H1 (cell line): Measurements from ENCODE around the gene HSPBAP1. TPM values are rescaled to one million over a fixed set of nuclear protein-coding genes. Genes with fewer than 3 reads are reported as not detected.

Source experiments
- CTCF ChIA-PET: fragments of 300-600 bp; sonication (Branson Sonifier 250); formaldehyde crosslinking; loops from one replicate; lab custom pipeline; 2021; ENCODE audit not compliant: partially characterized antibody; lab: Charles Lee
- POLR2A ChIA-PET: fragments of 300-600 bp; sonication (Branson Sonifier 250); formaldehyde crosslinking; loops from one replicate; lab custom pipeline; 2021; ENCODE audit warnings: inconsistent platforms; ENCODE audit not compliant: partially characterized antibody; lab: Charles Lee
- DNase-seq, 2 experiments: peaks; one replicate each; pipeline versions ENCODE4 v3.0.0 to v3.0.0-alpha.2; 2010 to 2022; ENCODE audit warnings: low spot score in 2 of 2, low read depth in 1 of 2, mixed read lengths in 1 of 2
- FAIRE-seq: peaks from 2 replicates; lab custom pipeline; 2011; peaks lifted over from hg19 to GRCh38; lab: Jason Lieb, UNC
- H2AFZ ChIP-seq: 2 replicates; pipeline ENCODE4 v1.8.1; 2012; ENCODE audit warnings: low read length, inconsistent platforms
- H2AK5ac ChIP-seq: 2 replicates; pipeline ENCODE4 v1.6.1; 2013; ENCODE audit warnings: low read depth, low read length
- H2BK120ac ChIP-seq: replicated peaks from 2 replicates; pipeline ENCODE3; 2013; ENCODE audit warnings: low read depth, low read length, inconsistent platforms
- H2BK12ac ChIP-seq: 2 replicates; pipeline ENCODE4 v1.6.1; 2013; ENCODE audit warnings: low read depth, low read length
- H2BK15ac ChIP-seq: 2 replicates; pipeline ENCODE4 v1.6.1; 2013; ENCODE audit warnings: low read length
- H2BK20ac ChIP-seq: 2 replicates; pipeline ENCODE4 v1.6.1; 2013; ENCODE audit warnings: low read length
- H2BK5ac ChIP-seq: 2 replicates; pipeline ENCODE4 v1.6.1; 2013; ENCODE audit warnings: low read depth, low read length
- H3K14ac ChIP-seq: 2 replicates; pipeline ENCODE4 v1.6.1; 2013; ENCODE audit warnings: inconsistent platforms; ENCODE audit not compliant: insufficient read length
- H3K18ac ChIP-seq: 2 replicates; pipeline ENCODE4 v1.6.1; 2013; ENCODE audit warnings: low read length; ENCODE audit errors: extremely low read depth
- H3K23ac ChIP-seq: 2 replicates; pipeline ENCODE4 v1.6.1; 2013; ENCODE audit warnings: inconsistent platforms; ENCODE audit not compliant: insufficient read length
- H3K23me2 ChIP-seq: 2 replicates; pipeline ENCODE4 v1.6.1; 2013; ENCODE audit warnings: low read depth, low read length
- H3K27ac ChIP-seq: 2 replicates; pipeline ENCODE4 v1.6.1; 2011; ENCODE audit warnings: low read depth, low read length, inconsistent platforms
- H3K27me3 ChIP-seq, 4 experiments: replicated peaks in 1 of 4; 1 replicate in 1 of 4; 2 replicates in 3 of 4; pipeline versions ENCODE4 v1.6.1 to v1.8.1; 2011 to 2013; ENCODE audit warnings: low read length in 3 of 4, mild to moderate bottlenecking in 3 of 4, inconsistent platforms in 2 of 4, mixed read lengths in 2 of 4, moderate library complexity in 1 of 4; ENCODE audit not compliant: control insufficient read depth in 3 of 4, insufficient read depth in 3 of 4; ENCODE audit errors: extremely low read depth in 1 of 4
- H3K36me3 ChIP-seq, 4 experiments: 2 replicates each; pipeline versions ENCODE4 v1.6.1 to v1.8.1; 2011 to 2013; ENCODE audit warnings: mild to moderate bottlenecking in 4 of 4, low read length in 3 of 4, moderate library complexity in 2 of 4, control low read depth in 1 of 4, inconsistent platforms in 1 of 4; ENCODE audit not compliant: insufficient read depth in 4 of 4, control insufficient read depth in 2 of 4
- H3K4ac ChIP-seq: replicated peaks from 2 replicates; pipeline ENCODE3; 2013; ENCODE audit warnings: low read length, low read depth, mixed read lengths, inconsistent platforms; ENCODE audit not compliant: insufficient read length
- H3K4me1 ChIP-seq, 4 experiments: replicated peaks in 1 of 4; 1 replicate in 1 of 4; 2 replicates in 3 of 4; pipeline versions ENCODE4 v1.6.1 to v1.8.1; 2011 to 2013; ENCODE audit warnings: low read length in 3 of 4, inconsistent platforms in 2 of 4, mixed read lengths in 1 of 4; ENCODE audit not compliant: insufficient read depth in 4 of 4, control insufficient read depth in 3 of 4
- H3K4me2 ChIP-seq, 2 experiments: 2 replicates each; pipeline versions ENCODE4 v1.6.1 to v1.8.1; 2011 to 2013; ENCODE audit warnings: low read depth in 2 of 2, low read length in 2 of 2, control low read depth in 1 of 2, inconsistent platforms in 1 of 2, mild to moderate bottlenecking in 1 of 2; ENCODE audit not compliant: insufficient read depth in 1 of 2
- H3K4me3 ChIP-seq, 4 experiments: fragments of 200-600, 300-600 bp in 1 of 4; sonication (generic), shearing (Covaris generic), sonication (Bioruptor Twin) in 1 of 4; 2 replicates each; pipeline versions ENCODE4 v1.5.1 to v1.8.1; 2011 to 2016; ENCODE audit warnings: low read length in 4 of 4, low read depth in 3 of 4, control low read depth in 2 of 4, inconsistent platforms in 2 of 4, mild to moderate bottlenecking in 2 of 4, mixed read lengths in 1 of 4, moderate library complexity in 1 of 4; ENCODE audit not compliant: insufficient read depth in 2 of 4; ENCODE audit errors: extremely low read depth in 1 of 4
- H3K56ac ChIP-seq: replicated peaks from 2 replicates; pipeline ENCODE3; 2013; ENCODE audit warnings: low read depth, mild to moderate bottlenecking, mixed read lengths, low read length, inconsistent platforms; ENCODE audit not compliant: insufficient read length
- H3K79me1 ChIP-seq: 2 replicates; pipeline ENCODE4 v1.6.1; 2013; ENCODE audit warnings: low read depth, low read length, control low read depth
- H3K79me2 ChIP-seq, 2 experiments: 2 replicates each; pipeline versions ENCODE4 v1.6.1 to v1.8.1; 2012 to 2013; ENCODE audit warnings: low read length in 2 of 2, mild to moderate bottlenecking in 2 of 2, inconsistent platforms in 1 of 2; ENCODE audit not compliant: insufficient read depth in 2 of 2, control insufficient read depth in 1 of 2
- H3K9ac ChIP-seq, 4 experiments: replicated peaks in 1 of 4; 1 replicate in 1 of 4; 2 replicates in 3 of 4; pipeline versions ENCODE4 v1.6.1 to v1.8.1; 2011 to 2013; ENCODE audit warnings: low read depth in 3 of 4, low read length in 3 of 4, control low read depth in 2 of 4, mild to moderate bottlenecking in 2 of 4, moderate library complexity in 2 of 4, inconsistent platforms in 1 of 4; ENCODE audit errors: extremely low read depth in 1 of 4
- H3K9me3 ChIP-seq, 2 experiments: 2 replicates each; pipeline versions ENCODE4 v1.6.1 to v1.8.1; 2012 to 2013; ENCODE audit warnings: mild to moderate bottlenecking in 2 of 2, moderate library complexity in 2 of 2, control low read depth in 1 of 2, inconsistent platforms in 1 of 2, low read depth in 1 of 2, low read length in 1 of 2, mixed read lengths in 1 of 2; ENCODE audit not compliant: insufficient read depth in 2 of 2
- H4K20me1 ChIP-seq, 2 experiments: replicated peaks in 1 of 2; 2 replicates each; pipeline versions ENCODE3 to v1.8.1; 2011 to 2013; ENCODE audit warnings: inconsistent platforms in 2 of 2, low read length in 2 of 2, mild to moderate bottlenecking in 1 of 2; ENCODE audit not compliant: insufficient read depth in 2 of 2, control insufficient read depth in 1 of 2
- H4K5ac ChIP-seq: 2 replicates; pipeline ENCODE4 v1.6.1; 2013; ENCODE audit warnings: low read length, low read depth, mixed read lengths, inconsistent platforms; ENCODE audit not compliant: insufficient read length
- H4K8ac ChIP-seq: 2 replicates; pipeline ENCODE4 v1.8.0; 2013; ENCODE audit warnings: mild to moderate bottlenecking, moderate library complexity, low read length, inconsistent platforms; ENCODE audit not compliant: insufficient read depth; ENCODE audit errors: extremely low read depth
- H4K91ac ChIP-seq: replicated peaks from 2 replicates; pipeline ENCODE3; 2013; ENCODE audit warnings: low read length, mixed read lengths, inconsistent platforms; ENCODE audit not compliant: insufficient read length
- BACH1 ChIP-seq: IDR thresholded peaks from 2 replicates; pipeline ENCODE4 v1.6.1; 2012; ENCODE audit warnings: low read length, improper control_type of control experiment
- CEBPB ChIP-seq: IDR thresholded peaks from 2 replicates; pipeline ENCODE4 v1.6.1; 2012; ENCODE audit warnings: low read depth, low read length
- CHD2 ChIP-seq: IDR thresholded peaks from 2 replicates; pipeline ENCODE4 v1.6.1; 2012; ENCODE audit warnings: low read length, improper control_type of control experiment
- MAFK ChIP-seq: IDR thresholded peaks from 2 replicates; pipeline ENCODE4 v1.6.1; 2012; ENCODE audit warnings: low read depth, mild to moderate bottlenecking, improper control_type of control experiment, low read length
- TBP ChIP-seq: IDR thresholded peaks from 2 replicates; pipeline ENCODE4 v1.6.1; 2011; ENCODE audit warnings: low read depth, low read length, improper control_type of control experiment
- polyA plus RNA-seq, 7 experiments: library from polyadenylated mRNA; depleted of rRNA in 3 of 7; stranded (reverse) in 5 of 7; unstranded in 2 of 7; fragments of >200 nt in 5 of 7; fragments of 200-250 nt in 2 of 7; gene quantifications; 1 replicate in 5 of 7; 2 replicates in 1 of 7; 4 replicates in 1 of 7; pipeline versions ENCODE4 v1.2.1 to v1.2.3, GENCODE V29; 2011 to 2013; ENCODE audit warnings: missing spikeins in 2 of 7, mixed read lengths in 2 of 7
- total RNA-seq: library from RNA; stranded (reverse); fragmentation: NEBNext Ultra II Directional; extraction: Animal tissue kit (Norgen Biotek cat#: 25700); gene quantifications from 2 replicates; pipeline ENCODE4 v1.2.1, GENCODE V29; 2021
- TF ChIP-seq, protein P1 (sequence below), 3 experiments: IDR thresholded peaks; 1 replicate in 2 of 3; 2 replicates in 1 of 3; pipeline versions ENCODE4 v1.5.1 to v1.6.1; 2011; ENCODE audit warnings: low read length in 3 of 3, mild to moderate bottlenecking in 3 of 3, inconsistent platforms in 2 of 3, low read depth in 1 of 3, moderate library complexity in 1 of 3; ENCODE audit not compliant: insufficient read depth in 1 of 3; ENCODE audit errors: control extremely low read depth in 1 of 3

Gene HSPBAP1
- total and polyA plus RNA-seq, 2 of the 8 experiments (the other 6 are each of a cell fraction or from before 2014, with no cell fraction given) = 7.5 to 8.3 TPM

DNA sequence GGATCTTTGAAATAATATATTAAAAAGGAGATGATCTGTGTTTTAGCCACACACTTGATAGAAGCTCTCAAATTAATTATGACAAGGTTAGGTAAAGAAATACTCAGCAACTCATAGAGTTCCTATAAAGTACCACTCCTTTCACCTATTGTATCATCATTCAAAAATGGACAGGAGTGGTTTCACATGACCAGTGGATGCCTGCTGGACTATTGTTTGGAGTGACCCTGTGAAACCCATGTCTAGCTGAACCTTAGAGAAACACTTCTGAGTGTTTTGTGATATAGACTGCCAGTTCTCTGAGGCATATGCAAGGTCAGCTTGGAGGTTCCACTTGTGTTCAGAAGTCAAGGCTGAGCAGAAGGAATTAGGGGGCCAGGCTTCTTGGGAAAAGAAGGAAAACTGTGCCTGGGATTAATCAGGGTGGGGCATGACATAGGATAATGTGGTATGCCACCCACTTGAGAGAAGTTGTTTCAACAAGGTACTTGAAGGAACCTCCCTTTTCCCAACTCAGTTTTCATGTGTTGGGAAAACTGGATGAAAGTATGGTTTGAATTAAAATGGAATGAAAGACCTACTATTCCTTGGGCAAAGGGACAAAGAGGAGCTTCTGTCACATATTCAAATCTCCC lies 97.6 kb downstream of the HSPBAP1 start:
- FAIRE-seq (no peak), DNase-seq (no peak)
- Histone ChIP-seq H3K79me1 (no peaks in the 10 kb centered on the region), H2BK120ac (no peak overlapping the region), H3K4me2 (no peak overlapping the region), H2BK15ac (no peak overlapping the region), H2BK12ac (no peak overlapping the region), H3K4me1 (no peaks in the 10 kb centered on the region), H3K9me3 (no peaks in the 10 kb centered on the region), H3K14ac (no peak overlapping the region), H2BK5ac (no peak overlapping the region), H3K36me3 (peaks cover 0 to 24% (median 7%) of the 10 kb centered on the region in 4 experiments; a peak in 6 of 8 replicates), H3K79me2 (no peaks in the 10 kb centered on the region), H2AK5ac (no peak overlapping the region), H3K56ac (no peak overlapping the region), H3K4ac (no peak overlapping the region), H2AFZ (no peak overlapping the region), H3K18ac (no peak overlapping the region), H3K23me2 (no peaks in the 10 kb centered on the region), H4K20me1 (no peaks in the 10 kb centered on the region), H4K5ac (no peak overlapping the region), H3K4me3 (no peak overlapping the region), H4K91ac (no peak overlapping the region), H3K23ac (no peak overlapping the region), H2BK20ac (no peak overlapping the region), H3K9ac (no peak overlapping the region), H4K8ac (no peak overlapping the region), H3K27ac (no peak overlapping the region), H3K27me3 (no peaks in the 10 kb centered on the region)
- ChIA-PET POLR2A (interaction anchor here (1.2 kb wide), 1 partner anchor 264 kb away, joined by 3 read pairs; no protein-coding TSS in a partner anchor), CTCF (interaction anchor here (0.8 to 4.0 kb wide), 4 partner anchors 9 to 61 kb away, joined by 3 to 13 read pairs (median 7); partner anchors contain the start of gene PARP14)
- TF ChIP-seq CEBPB (no peak), BACH1 (no peak), CHD2 (no peak), MAFK (no peak), TBP (no peak)
- TF ChIP-seq, protein P1, sequence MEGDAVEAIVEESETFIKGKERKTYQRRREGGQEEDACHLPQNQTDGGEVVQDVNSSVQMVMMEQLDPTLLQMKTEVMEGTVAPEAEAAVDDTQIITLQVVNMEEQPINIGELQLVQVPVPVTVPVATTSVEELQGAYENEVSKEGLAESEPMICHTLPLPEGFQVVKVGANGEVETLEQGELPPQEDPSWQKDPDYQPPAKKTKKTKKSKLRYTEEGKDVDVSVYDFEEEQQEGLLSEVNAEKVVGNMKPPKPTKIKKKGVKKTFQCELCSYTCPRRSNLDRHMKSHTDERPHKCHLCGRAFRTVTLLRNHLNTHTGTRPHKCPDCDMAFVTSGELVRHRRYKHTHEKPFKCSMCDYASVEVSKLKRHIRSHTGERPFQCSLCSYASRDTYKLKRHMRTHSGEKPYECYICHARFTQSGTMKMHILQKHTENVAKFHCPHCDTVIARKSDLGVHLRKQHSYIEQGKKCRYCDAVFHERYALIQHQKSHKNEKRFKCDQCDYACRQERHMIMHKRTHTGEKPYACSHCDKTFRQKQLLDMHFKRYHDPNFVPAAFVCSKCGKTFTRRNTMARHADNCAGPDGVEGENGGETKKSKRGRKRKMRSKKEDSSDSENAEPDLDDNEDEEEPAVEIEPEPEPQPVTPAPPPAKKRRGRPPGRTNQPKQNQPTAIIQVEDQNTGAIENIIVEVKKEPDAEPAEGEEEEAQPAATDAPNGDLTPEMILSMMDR (IDR thresholded peaks at IDR 0.05; ENCODE audit: control extremely low read depth in 1 of 3, insufficient read depth in 1 of 3, low read depth in 1 of 3, low read length in 3 of 3) = no peak
